Left renal pelvis (tissue), 4 donors: ENCODE measurements around the gene OR1S1. TPM values are rescaled to one million over a fixed set of nuclear protein-coding genes. Genes with fewer than 3 reads are reported as not detected.

ENCODE experiments used
- polyA plus RNA-seq, 4 donors: library from polyadenylated mRNA; unstranded; fragments of 120-200 nt; gene quantifications; one replicate each; pipeline ENCODE4 v1.2.1, GENCODE V29; 2013; ENCODE audit not compliant: insufficient read length in 4 of 4

OR1S1 gene
- polyA plus RNA-seq, 4 donors: not detected

Other genes with a start within 250 kb of the OR1S1 start
- not detected for gene OR9Q1, start 188.8 kb upstream of the OR1S1 start, polyA plus RNA-seq
- gene OR6Q1, start 181.8 kb upstream of the OR1S1 start, polyA plus RNA-seq: not detected
- gene OR9I1, start 87.2 kb upstream of the OR1S1 start, polyA plus RNA-seq: not detected
- gene OR9Q2, start 23.6 kb upstream of the OR1S1 start, polyA plus RNA-seq: not detected
- gene OR1S2, start 8.6 kb upstream of the OR1S1 start, polyA plus RNA-seq: not detected
- gene OR10Q1, start 16.2 kb downstream of the OR1S1 start, polyA plus RNA-seq: not detected
- gene OR10W1, start 55.5 kb downstream of the OR1S1 start, polyA plus RNA-seq: not detected
- not detected for gene OR5B17, start 146.3 kb downstream of the OR1S1 start, polyA plus RNA-seq
- not detected for gene OR5B3, start 194.2 kb downstream of the OR1S1 start, polyA plus RNA-seq
- under 1 TPM in 1 of 4 donors, not detected in 3; 0.25 TPM for gene OR5B2, start 215.4 kb downstream of the OR1S1 start, polyA plus RNA-seq
- under 1 TPM in 1 of 4 donors, not detected in 3; 0.38 TPM for gene OR5B12, start 229.5 kb downstream of the OR1S1 start, polyA plus RNA-seq